Measurements from ENCODE around the gene ARL8B. TPM values are rescaled to one million over a fixed set of nuclear protein-coding genes. Genes with fewer than 3 reads are reported as not detected.

ARL8B gene
- total and polyA plus RNA-seq, 2 of the 8 experiments (the other 6 are each of a cell fraction or from before 2014, with no cell fraction given): 14.5 to 27.8 TPM

- Histone ChIP-seq H2BK20ac (ENCODE audit: low read length) (no peak overlapping the region), H4K5ac (ENCODE audit: insufficient read length, low read depth, low read length) (no peak overlapping the region), H3K27me3 (replicated peaks in 1 of 4; ENCODE audit: control insufficient read depth in 3 of 4, extremely low read depth in 1 of 4, insufficient read depth in 3 of 4, low read length in 3 of 4) (no peaks in the 10 kb centered on the region), H3K4me3 (ENCODE audit: extremely low read depth in 1 of 4, insufficient read depth in 2 of 4, low read depth in 3 of 4, low read length in 4 of 4) (no peak overlapping the region), H3K14ac (ENCODE audit: insufficient read length) (no peak overlapping the region), H2AK5ac (ENCODE audit: low read depth, low read length) (no peak overlapping the region), H3K27ac (ENCODE audit: low read depth, low read length) (no peak overlapping the region), H4K20me1 (replicated peaks in 1 of 2; ENCODE audit: control insufficient read depth in 1 of 2, insufficient read depth in 2 of 2, low read length in 2 of 2) (peaks cover 3 to 7% of the 10 kb centered on the region in 2 experiments), H4K8ac (ENCODE audit: extremely low read depth, insufficient read depth, low read length) (no peak overlapping the region), H4K91ac (replicated peaks; ENCODE audit: insufficient read length, low read length) (no peak overlapping the region), H3K9ac (replicated peaks in 1 of 4; ENCODE audit: extremely low read depth in 1 of 4, low read depth in 3 of 4, low read length in 3 of 4) (no peak overlapping the region), H3K79me2 (ENCODE audit: control insufficient read depth in 1 of 2, insufficient read depth in 2 of 2, low read length in 2 of 2) (peaks cover 6 to 98% of the 10 kb centered on the region in 2 experiments), H3K9me3 (ENCODE audit: insufficient read depth in 2 of 2, low read depth in 1 of 2, low read length in 1 of 2) (peaks cover 21 to 22% of the 10 kb centered on the region in 2 experiments), H3K4me2 (ENCODE audit: insufficient read depth in 1 of 2, low read depth in 2 of 2, low read length in 2 of 2) (no peak overlapping the region), H3K18ac (ENCODE audit: extremely low read depth, low read length) (no peak overlapping the region), H3K4ac (replicated peaks; ENCODE audit: insufficient read length, low read depth, low read length) (no peak overlapping the region), H2BK15ac (ENCODE audit: low read length) (no peak overlapping the region), H3K79me1 (ENCODE audit: low read depth, low read length) (peaks cover 5% of the 10 kb centered on the region), H3K4me1 (replicated peaks in 1 of 4; ENCODE audit: control insufficient read depth in 3 of 4, insufficient read depth in 4 of 4, low read length in 3 of 4) (no peaks in the 10 kb centered on the region), H2BK120ac (replicated peaks; ENCODE audit: low read depth, low read length) (no peak overlapping the region), H2AFZ (ENCODE audit: low read length) (no peak overlapping the region), H3K23ac (ENCODE audit: insufficient read length) (no peak overlapping the region), H3K23me2 (ENCODE audit: low read depth, low read length) (no peaks in the 10 kb centered on the region), H2BK12ac (ENCODE audit: low read depth, low read length) (no peak overlapping the region), H3K56ac (replicated peaks; ENCODE audit: insufficient read length, low read depth, low read length) (no peak overlapping the region), H2BK5ac (ENCODE audit: low read depth, low read length) (no peak overlapping the region), H3K36me3 (ENCODE audit: control insufficient read depth in 2 of 4, insufficient read depth in 4 of 4, low read length in 3 of 4) (peaks cover 0 to 7% (median 0%) of the 10 kb centered on the region in 4 experiments; a peak in 4 of 8 replicates)
- 82% methylated on average over 5 of the region's 5 CpGs; no CpG with 5 or more reads in 1 of the 2 experiments for WGBS, 2 experiments (ENCODE audit: extremely low coverage in 1 of 2, insufficient coverage in 1 of 2, insufficient read length in 1 of 2, insufficient replicate concordance in 2 of 2, low coverage in 1 of 2, low lambda C conversion rate in 2 of 2, missing lambda C conversion rate in 1 of 2)
- DNase-seq (ENCODE audit: low read depth in 1 of 2, low spot score in 2 of 2) (no peak), FAIRE-seq (no peak)
- POLR2A ChIA-PET (ENCODE audit: partially characterized antibody): interaction anchor here (0.8 to 1.2 kb wide), 2 partner anchors 9 to 10 kb away, joined by 3 read pairs; no protein-coding TSS in a partner anchor
- CTCF ChIA-PET (ENCODE audit: partially characterized antibody): interaction anchor here (1.2 to 1.7 kb wide), 3 partner anchors 9 to 23 kb away, joined by 3 to 6 read pairs (median 5); partner anchors contain the start of gene ARL8B
- TF ChIP-seq FOSL1 (IDR thresholded peaks at IDR 0.05; ENCODE audit: insufficient read depth, low read depth, low read length): no peak
- TF ChIP-seq E2F6 (IDR thresholded peaks at IDR 0.05): no peak
- TF ChIP-seq POLR2A (IDR thresholded peaks at IDR 0.05; ENCODE audit: control extremely low read depth in 1 of 2, low read depth in 2 of 2, low read length in 2 of 2): no peak
- TF ChIP-seq PHF8 (conservative IDR thresholded peaks at IDR 0.05; ENCODE audit: low read depth, low read length): no peak
- no peak for TF ChIP-seq CBX5 (IDR thresholded peaks at IDR 0.05; ENCODE audit: low read depth, low read length)
- no peak for TF ChIP-seq RBBP5 (IDR thresholded peaks at IDR 0.05; ENCODE audit: borderline replicate concordance, low read depth, low read length)
- TF ChIP-seq CTCF (IDR thresholded peaks at IDR 0.05; ENCODE audit: control extremely low read depth in 1 of 3, insufficient read depth in 1 of 3, low read depth in 1 of 3, low read length in 3 of 3): no peak
- TF ChIP-seq HDAC6 (IDR thresholded peaks at IDR 0.05; ENCODE audit: low read depth, low read length): no peak
- no peak for TF ChIP-seq NANOG (IDR thresholded peaks at IDR 0.05; ENCODE audit: insufficient read depth, low read depth, low read length, poor library complexity, severe bottlenecking)
- no peak for TF ChIP-seq SAP30 (IDR thresholded peaks at IDR 0.05; ENCODE audit: insufficient read depth, insufficient replicate concordance, low read length)
Observed at GRCh38 chr3:5145120-5145519, 23.0 kb downstream of the ARL8B start.

All from H1 (cell line).